PC-9 (cell line): ENCODE results near the gene KCNA10.

Experiments
- EZH2 ChIP-seq: fragments of 200-600 bp; sonication (generic); IDR thresholded peaks from 2 replicates; pipeline ENCODE4 v1.8.0; 2017; ENCODE audit warnings: antibody characterized with exemption, low read depth
- TF ChIP-seq, protein P1 (sequence below): fragments of 200-600 bp; sonication (generic); conservative IDR thresholded peaks from 2 replicates; pipeline ENCODE4 v1.6.1; 2017; ENCODE audit warnings: mixed run types, antibody characterized with exemption, mild to moderate bottlenecking, moderate library complexity

DNA sequence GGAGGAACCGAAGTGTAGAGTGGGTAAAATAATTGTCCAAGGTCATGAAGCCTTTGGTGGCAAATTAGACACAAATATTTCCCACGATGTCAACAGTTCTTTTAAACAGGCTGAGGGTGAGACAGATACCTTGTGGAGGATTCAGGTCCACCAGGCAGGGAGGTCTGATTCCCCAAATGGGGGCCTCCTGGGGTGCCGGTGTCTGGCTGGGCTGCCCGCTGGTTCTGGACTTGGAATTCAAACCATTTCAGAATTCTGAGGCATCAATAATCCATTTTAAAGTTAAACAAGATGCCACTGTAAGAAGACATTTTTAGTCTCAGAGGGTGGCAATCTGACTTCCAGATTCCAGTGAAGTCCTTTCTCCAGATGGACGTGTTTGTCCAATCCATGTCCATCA is 15.5 kb downstream of the KCNA10 start:
- TF ChIP-seq, protein P1, sequence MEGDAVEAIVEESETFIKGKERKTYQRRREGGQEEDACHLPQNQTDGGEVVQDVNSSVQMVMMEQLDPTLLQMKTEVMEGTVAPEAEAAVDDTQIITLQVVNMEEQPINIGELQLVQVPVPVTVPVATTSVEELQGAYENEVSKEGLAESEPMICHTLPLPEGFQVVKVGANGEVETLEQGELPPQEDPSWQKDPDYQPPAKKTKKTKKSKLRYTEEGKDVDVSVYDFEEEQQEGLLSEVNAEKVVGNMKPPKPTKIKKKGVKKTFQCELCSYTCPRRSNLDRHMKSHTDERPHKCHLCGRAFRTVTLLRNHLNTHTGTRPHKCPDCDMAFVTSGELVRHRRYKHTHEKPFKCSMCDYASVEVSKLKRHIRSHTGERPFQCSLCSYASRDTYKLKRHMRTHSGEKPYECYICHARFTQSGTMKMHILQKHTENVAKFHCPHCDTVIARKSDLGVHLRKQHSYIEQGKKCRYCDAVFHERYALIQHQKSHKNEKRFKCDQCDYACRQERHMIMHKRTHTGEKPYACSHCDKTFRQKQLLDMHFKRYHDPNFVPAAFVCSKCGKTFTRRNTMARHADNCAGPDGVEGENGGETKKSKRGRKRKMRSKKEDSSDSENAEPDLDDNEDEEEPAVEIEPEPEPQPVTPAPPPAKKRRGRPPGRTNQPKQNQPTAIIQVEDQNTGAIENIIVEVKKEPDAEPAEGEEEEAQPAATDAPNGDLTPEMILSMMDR, result no peak
- TF ChIP-seq EZH2, result no peak
